K562 (cell line): ENCODE data around the gene ANAPC2. TPM values are rescaled to one million over a fixed set of nuclear protein-coding genes. Genes with fewer than 3 reads are reported as not detected.

ENCODE experiments used
- ATAC-seq: fragments of 200-7000 bp; cut with Tn5 transposase; 3 replicates; pipeline ENCODE4 v1.9.1; 2020; ENCODE audit warnings: moderate library complexity
- BruUV-seq: library from RNA; stranded (reverse); fragments of 400-500 nt; replicated peaks from 2 replicates; lab custom pipeline; 2021; lab: Mats Ljungman, UMichigan
- CTCF ChIA-PET: fragments of 300-600 bp; formaldehyde crosslinking; extraction: SDS; loops from one replicate; lab custom pipeline; 2021; ENCODE audit warnings: low intra/inter-chr PET ratio; lab: Yijun Ruan, JAX
- POLR2A ChIA-PET: fragments of 300-600, 350-650 bp; sonication (Branson Sonifier 250); formaldehyde crosslinking; extraction: SDS; loops from one replicate; lab custom pipeline; 2021; ENCODE audit warnings: antibody characterized with exemption, inconsistent platforms; lab: Yijun Ruan, JAX
- DNase-seq, 4 experiments: peaks; one replicate each; pipeline versions ENCODE4 v3.0.0 to v3.0.0-alpha.2; 2011 to 2018; ENCODE audit warnings: low spot score in 3 of 4, mixed read lengths in 3 of 4; ENCODE audit errors: extremely low read depth in 1 of 4
- FAIRE-seq: peaks from 2 replicates; lab custom pipeline; 2011; peaks lifted over from hg19 to GRCh38; lab: Jason Lieb, UNC
- H2AFZ ChIP-seq: 2 replicates; pipeline ENCODE4 v1.6.0; 2011; ENCODE audit warnings: low read depth, low read length, control low read depth, inconsistent platforms
- H3K27ac ChIP-seq: fragments of 200-600 bp; 3 replicates; pipeline ENCODE4 v1.8.0; 2011; ENCODE audit warnings: low read depth, mild to moderate bottlenecking, control low read depth, inconsistent platforms, low read length, moderate library complexity, mixed read lengths; ENCODE audit errors: extremely low read depth
- H3K27me3 ChIP-seq, 2 experiments: fragments of 300-600 bp in 1 of 2; 2 replicates in 1 of 2; 3 replicates in 1 of 2; pipeline versions ENCODE4 v1.6.0 to v1.8.0; 2011; ENCODE audit warnings: inconsistent platforms in 2 of 2, low read length in 2 of 2, mild to moderate bottlenecking in 1 of 2, mixed read lengths in 1 of 2, moderate library complexity in 1 of 2; ENCODE audit not compliant: control insufficient read depth in 2 of 2, insufficient read depth in 2 of 2
- H3K36me3 ChIP-seq: fragments of 300-600 bp; 3 replicates; pipeline ENCODE4 v1.8.0; 2011; ENCODE audit warnings: mild to moderate bottlenecking, low read length, inconsistent platforms; ENCODE audit not compliant: control insufficient read depth, insufficient read depth
- H3K4me1 ChIP-seq, 2 experiments: fragments of 200-600 bp in 1 of 2; replicated peaks in 1 of 2; 2 replicates in 1 of 2; 3 replicates in 1 of 2; pipeline versions ENCODE4 v1.5.1 to v1.8.0; 2011; ENCODE audit warnings: inconsistent platforms in 2 of 2, low read length in 2 of 2, mild to moderate bottlenecking in 1 of 2, mixed read lengths in 1 of 2, moderate library complexity in 1 of 2; ENCODE audit not compliant: control insufficient read depth in 2 of 2, insufficient read depth in 2 of 2
- H3K4me2 ChIP-seq: 2 replicates; pipeline ENCODE4 v1.6.1; 2011; ENCODE audit warnings: low read length, control low read depth, inconsistent platforms, mixed read lengths; ENCODE audit not compliant: insufficient read depth
- H3K4me3 ChIP-seq: fragments of 200-600 bp; sonication (generic), shearing (Covaris generic); 2 replicates; pipeline ENCODE4 v1.5.1; 2016; ENCODE audit warnings: control low read depth, inconsistent platforms
- H3K79me2 ChIP-seq: fragments of 200-600 bp; 3 replicates; pipeline ENCODE4 v1.8.0; 2011; ENCODE audit warnings: low read length, inconsistent platforms; ENCODE audit not compliant: control insufficient read depth, insufficient read depth
- H3K9ac ChIP-seq, 2 experiments: 2 replicates each; pipeline versions ENCODE4 v1.6.0 to v1.6.1; 2011; ENCODE audit warnings: low read depth in 2 of 2, low read length in 2 of 2, control low read depth in 1 of 2, inconsistent platforms in 1 of 2, mild to moderate bottlenecking in 1 of 2, mixed read lengths in 1 of 2; ENCODE audit not compliant: insufficient read depth in 1 of 2
- H3K9me1 ChIP-seq: one replicate; pipeline ENCODE4 v1.6.0; 2011; ENCODE audit warnings: inconsistent platforms, mild to moderate bottlenecking, low read length, moderate library complexity; ENCODE audit not compliant: control insufficient read depth, insufficient read depth
- H3K9me3 ChIP-seq: replicated peaks from 2 replicates; pipeline ENCODE4 v1.5.1; 2011; ENCODE audit warnings: low read depth, low read length, inconsistent platforms; ENCODE audit not compliant: control insufficient read depth, insufficient read depth
- H4K20me1 ChIP-seq: replicated peaks from 2 replicates; pipeline ENCODE4 v1.6.1; 2011; ENCODE audit warnings: low read length, inconsistent platforms, mixed read lengths; ENCODE audit not compliant: control insufficient read depth, insufficient read depth
- CTBP1 ChIP-seq: fragments of 450-650 bp; IDR thresholded peaks from 2 replicates; pipeline ENCODE4 v1.6.1; 2016; ENCODE audit warnings: borderline replicate concordance
- ELF4 ChIP-seq: fragments of 450-650 bp; formaldehyde crosslinking; IDR thresholded peaks from 2 replicates; pipeline ENCODE4 v1.4.0; 2022; ENCODE audit warnings: missing genetic modification characterization
- HDAC6 ChIP-seq: IDR thresholded peaks from 2 replicates; pipeline ENCODE4 v1.6.1; 2012; ENCODE audit warnings: low read depth, mild to moderate bottlenecking, control low read depth, inconsistent platforms, low read length, moderate library complexity
- L3MBTL2 ChIP-seq: fragments of 450-650 bp; IDR thresholded peaks from 2 replicates; pipeline ENCODE4 v1.6.1; 2016; ENCODE audit warnings: mild to moderate bottlenecking, moderate library complexity
- NR2C1 ChIP-seq, 2 experiments: fragments of 450-650 bp; IDR thresholded peaks; 2 replicates each; pipeline ENCODE4 v1.6.1; 2017; ENCODE audit warnings: mild to moderate bottlenecking in 2 of 2, antibody characterized with exemption in 1 of 2, inconsistent platforms in 1 of 2, missing compliant biosample characterization in 1 of 2, missing genetic modification characterization in 1 of 2
- ZKSCAN8 ChIP-seq: fragments of 200-800 bp; sonication (Bioruptor generic); IDR thresholded peaks from 2 replicates; pipeline ENCODE4 v1.6.1; 2016; ENCODE audit warnings: missing genetic modification characterization, missing compliant biosample characterization
- ZNF77 ChIP-seq: fragments of 250-450 bp; sonication (Bioruptor Pico); IDR thresholded peaks from 2 replicates; pipeline ENCODE4 v1.5.0; 2020
- WGBS: fragments of 100-300 bp; shearing (Covaris generic); methylation state at CpG from one replicate; pipeline ENCODE4 v1.1.6; 2016; ENCODE audit warnings: low coverage, mixed read lengths; ENCODE audit not compliant: insufficient coverage; ENCODE audit errors: missing lambda C conversion rate; 5-methylcytosine and 5-hydroxymethylcytosine counted together
- in situ Hi-C: fragments of 300-500 bp; cut with MboI; formaldehyde crosslinking; loops from 4 replicates; pipeline ENCODE4 v1.15.0; 2018; ENCODE audit warnings: inconsistent platforms, mixed read lengths
- intact Hi-C: fragments of 100-400 bp; cut with micrococcal nuclease; formaldehyde crosslinking; loops from 2 replicates; pipeline ENCODE4 v1.14.2; 2022
- polyA plus RNA-seq, 8 experiments: library from polyadenylated mRNA; depleted of rRNA in 4 of 8; stranded (reverse) in 5 of 8; unstranded in 3 of 8; fragments of >200 nt; fragmentation: Nextera tagmentation in 2 of 8; fragmentation: Illumina TruSeq in 1 of 8; extraction: Ambion mirVana in 2 of 8; extraction: Trizol in 1 of 8; gene quantifications; 2 replicates each; pipeline versions ENCODE4 v1.2.1 to v1.2.3, GENCODE V29; 2011 to 2014; ENCODE audit warnings: inconsistent platforms in 1 of 8, missing spikeins in 1 of 8
- total RNA-seq, 7 experiments: library from RNA; depleted of rRNA in 6 of 7; stranded (reverse); fragments of >200 nt in 6 of 7; fragmentation: Illumina TruSeq in 2 of 7; extraction: Trizol in 2 of 7; gene quantifications; 2 replicates each; pipeline versions ENCODE4 v1.2.1 to v1.2.3, GENCODE V29; 2011 to 2021; ENCODE audit warnings: low replicate concordance in 1 of 7
- TF ChIP-seq, protein P1 (sequence below), 2 experiments: IDR thresholded peaks; 2 replicates each; pipeline ENCODE4 v1.6.1; 2011; ENCODE audit warnings: borderline replicate concordance in 1 of 2, control low read depth in 1 of 2, low read depth in 1 of 2, low read length in 1 of 2, mild to moderate bottlenecking in 1 of 2, mixed read lengths in 1 of 2, moderate library complexity in 1 of 2; ENCODE audit not compliant: insufficient read depth in 1 of 2, insufficient read length in 1 of 2, poor library complexity in 1 of 2, severe bottlenecking in 1 of 2; ENCODE audit errors: extremely low read depth in 1 of 2
- TF ChIP-seq, protein P2 (sequence below): fragments of 200-800 bp; sonication (Bioruptor generic); IDR thresholded peaks from 2 replicates; pipeline ENCODE4 v1.6.1; 2016; ENCODE audit warnings: missing genetic modification characterization, missing compliant biosample characterization

Gene ANAPC2
- total and polyA plus RNA-seq, 9 of the 15 experiments (the other 6 are each of a cell fraction or from before 2014, with no cell fraction given), result 0.11 to 56.5 (median 17.1) TPM; not detected in 1

- no peaks in the 10 kb centered on the region for H3K9me3 ChIP-seq
- peak overlapping the region; percentile 13; the same call in 1 of the 2 replicates for H3K4me3 ChIP-seq
- H3K27me3 ChIP-seq, result peaks cover 29 to 55% of the 10 kb centered on the region in 2 experiments; a peak in 4 of 5 replicates
- DNase-seq, result peak in 3 of 4 experiments; percentile 35 to 59 (median 54)
- no TSS peak for BruUV-seq
- no peak for FAIRE-seq
- intact Hi-C loops, result no loop called here
- H3K4me2 ChIP-seq, result 0 out of 2 replicates have a peak overlapping the region, but pooled peaks have one; percentile 5
- H3K36me3 ChIP-seq, result no peaks in the 10 kb centered on the region
- no peaks in the 10 kb centered on the region; the same call in 1 of the 2 replicates for H4K20me1 ChIP-seq
- H3K9ac ChIP-seq, result peak overlapping the region in 1 of 2 experiments; percentile 52; a peak in 1 of 4 replicates
- in situ Hi-C loops, result no loop called here
- ATAC-seq, result peak; percentile 33
- H3K9me1 ChIP-seq, result no peaks in the 10 kb centered on the region
- ChIA-PET CTCF (no interaction called here), POLR2A (interaction anchor here (0.7 to 1.1 kb wide), 3 partner anchors 12 to 76 kb away, joined by 3 to 4 read pairs (median 3); partner anchors contain the start of gene SSNA1)
- no peak overlapping the region for H2AFZ ChIP-seq
- no peaks in the 10 kb centered on the region for H3K79me2 ChIP-seq
- H3K4me1 ChIP-seq, result peaks cover 0 to 98% of the 10 kb centered on the region in 2 experiments; a peak in 2 of 5 replicates
- WGBS, result under 1% methylated on average over 19 of the region's 36 CpGs
- H3K27ac ChIP-seq, result no peak overlapping the region
- no peak for TF ChIP-seq CTBP1
- TF ChIP-seq ZNF77, result no peak
- peak; percentile 97 for TF ChIP-seq ZKSCAN8 (CRISPR knock-in tag)
- 0 out of 2 replicates have a peak, but pooled peaks have one; percentile 18 for TF ChIP-seq L3MBTL2
- TF ChIP-seq, protein P1, sequence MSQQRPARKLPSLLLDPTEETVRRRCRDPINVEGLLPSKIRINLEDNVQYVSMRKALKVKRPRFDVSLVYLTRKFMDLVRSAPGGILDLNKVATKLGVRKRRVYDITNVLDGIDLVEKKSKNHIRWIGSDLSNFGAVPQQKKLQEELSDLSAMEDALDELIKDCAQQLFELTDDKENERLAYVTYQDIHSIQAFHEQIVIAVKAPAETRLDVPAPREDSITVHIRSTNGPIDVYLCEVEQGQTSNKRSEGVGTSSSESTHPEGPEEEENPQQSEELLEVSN (IDR thresholded peaks at IDR 0.05; ENCODE audit: borderline replicate concordance in 1 of 2, extremely low read depth in 1 of 2, insufficient read depth in 1 of 2, insufficient read length in 1 of 2, low read depth in 1 of 2, low read length in 1 of 2, poor library complexity in 1 of 2, severe bottlenecking in 1 of 2), result peak in 1 of 2 experiments; percentile 33
- 0 out of 2 replicates have a peak, but pooled peaks have one; percentile 47 for TF ChIP-seq HDAC6
- TF ChIP-seq ELF4, result no peak
- TF ChIP-seq NR2C1 (IDR thresholded peaks at IDR 0.05), result no peak
- TF ChIP-seq NR2C1 (tag; IDR thresholded peaks at IDR 0.05), result no peak
- TF ChIP-seq, protein P2, sequence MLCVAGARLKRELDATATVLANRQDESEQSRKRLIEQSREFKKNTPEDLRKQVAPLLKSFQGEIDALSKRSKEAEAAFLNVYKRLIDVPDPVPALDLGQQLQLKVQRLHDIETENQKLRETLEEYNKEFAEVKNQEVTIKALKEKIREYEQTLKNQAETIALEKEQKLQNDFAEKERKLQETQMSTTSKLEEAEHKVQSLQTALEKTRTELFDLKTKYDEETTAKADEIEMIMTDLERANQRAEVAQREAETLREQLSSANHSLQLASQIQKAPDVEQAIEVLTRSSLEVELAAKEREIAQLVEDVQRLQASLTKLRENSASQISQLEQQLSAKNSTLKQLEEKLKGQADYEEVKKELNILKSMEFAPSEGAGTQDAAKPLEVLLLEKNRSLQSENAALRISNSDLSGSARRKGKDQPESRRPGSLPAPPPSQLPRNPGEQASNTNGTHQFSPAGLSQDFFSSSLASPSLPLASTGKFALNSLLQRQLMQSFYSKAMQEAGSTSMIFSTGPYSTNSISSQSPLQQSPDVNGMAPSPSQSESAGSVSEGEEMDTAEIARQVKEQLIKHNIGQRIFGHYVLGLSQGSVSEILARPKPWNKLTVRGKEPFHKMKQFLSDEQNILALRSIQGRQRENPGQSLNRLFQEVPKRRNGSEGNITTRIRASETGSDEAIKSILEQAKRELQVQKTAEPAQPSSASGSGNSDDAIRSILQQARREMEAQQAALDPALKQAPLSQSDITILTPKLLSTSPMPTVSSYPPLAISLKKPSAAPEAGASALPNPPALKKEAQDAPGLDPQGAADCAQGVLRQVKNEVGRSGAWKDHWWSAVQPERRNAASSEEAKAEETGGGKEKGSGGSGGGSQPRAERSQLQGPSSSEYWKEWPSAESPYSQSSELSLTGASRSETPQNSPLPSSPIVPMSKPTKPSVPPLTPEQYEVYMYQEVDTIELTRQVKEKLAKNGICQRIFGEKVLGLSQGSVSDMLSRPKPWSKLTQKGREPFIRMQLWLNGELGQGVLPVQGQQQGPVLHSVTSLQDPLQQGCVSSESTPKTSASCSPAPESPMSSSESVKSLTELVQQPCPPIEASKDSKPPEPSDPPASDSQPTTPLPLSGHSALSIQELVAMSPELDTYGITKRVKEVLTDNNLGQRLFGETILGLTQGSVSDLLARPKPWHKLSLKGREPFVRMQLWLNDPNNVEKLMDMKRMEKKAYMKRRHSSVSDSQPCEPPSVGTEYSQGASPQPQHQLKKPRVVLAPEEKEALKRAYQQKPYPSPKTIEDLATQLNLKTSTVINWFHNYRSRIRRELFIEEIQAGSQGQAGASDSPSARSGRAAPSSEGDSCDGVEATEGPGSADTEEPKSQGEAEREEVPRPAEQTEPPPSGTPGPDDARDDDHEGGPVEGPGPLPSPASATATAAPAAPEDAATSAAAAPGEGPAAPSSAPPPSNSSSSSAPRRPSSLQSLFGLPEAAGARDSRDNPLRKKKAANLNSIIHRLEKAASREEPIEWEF (CRISPR knock-in tag), result no peak
These were observed 19.8 kb downstream of the ANAPC2 start for GRCh38 chr9:137168573-137168903.
